ENCODE results near the gene STPG4. TPM values are rescaled to one million over a fixed set of nuclear protein-coding genes. Genes with fewer than 3 reads are reported as not detected.
"Not testable (repeated sequence)": the region's sequence is repeated elsewhere in the genome, so short reads cannot be mapped to it uniquely, and the experiment has no call there.

The STPG4 gene
- polyA plus RNA-seq, 1 donor: not detected

GRCh38 chr2:47124740-47125139 is 30.4 kb downstream of the STPG4 start:
- DNase-seq: not testable (repeated sequence)

- not testable (repeated sequence) for DNase-seq
These were observed 34.7 kb downstream of the STPG4 start for GRCh38 chr2:47120424-47120823.

- peak; percentile 19 for DNase-seq
These were observed 36.1 kb downstream of the STPG4 start for GRCh38 chr2:47119001-47119400.

- DNase-seq: no peak
These were observed 36.5 kb downstream of the STPG4 start for GRCh38 chr2:47118581-47118980.

DNA sequence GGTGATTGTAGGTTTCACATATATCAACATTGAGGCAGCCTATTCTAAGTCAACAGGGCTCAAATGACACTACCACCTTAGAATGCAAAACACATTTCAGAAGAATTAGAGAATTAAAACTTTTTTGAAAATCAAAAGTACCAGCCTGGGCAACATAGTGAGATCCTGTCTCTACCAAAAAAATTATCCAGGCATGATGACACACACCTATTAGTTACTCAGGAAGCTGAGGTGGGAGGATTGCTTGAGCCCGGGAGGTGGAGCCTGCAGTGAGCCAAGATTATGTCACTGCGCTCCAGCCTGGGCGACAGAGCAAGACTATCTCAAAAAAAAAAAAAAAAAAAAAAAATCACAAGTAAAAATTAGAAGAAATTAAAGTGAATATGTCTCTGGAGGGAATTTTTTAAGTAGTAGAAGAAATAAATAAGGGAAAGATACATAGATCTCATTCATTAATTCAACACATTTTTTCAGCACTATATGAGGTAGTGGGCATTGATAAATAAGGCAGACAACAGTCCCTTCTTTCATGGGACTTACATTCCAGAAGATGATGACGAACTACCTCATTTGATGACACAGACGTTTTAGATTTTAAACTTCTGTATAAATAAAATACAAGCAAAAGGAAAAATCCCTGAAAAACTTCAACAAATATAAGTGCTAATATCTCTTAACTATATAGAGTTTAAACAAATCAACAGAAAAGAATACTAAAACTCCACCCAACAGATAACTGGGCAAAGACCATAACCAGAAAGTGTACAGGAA is 42.3 kb downstream of the STPG4 start:
- DNase-seq: no peak

- DNase-seq: no peak
These were observed 45.4 kb downstream of the STPG4 start for GRCh38 chr2:47109680-47110079.

DNA sequence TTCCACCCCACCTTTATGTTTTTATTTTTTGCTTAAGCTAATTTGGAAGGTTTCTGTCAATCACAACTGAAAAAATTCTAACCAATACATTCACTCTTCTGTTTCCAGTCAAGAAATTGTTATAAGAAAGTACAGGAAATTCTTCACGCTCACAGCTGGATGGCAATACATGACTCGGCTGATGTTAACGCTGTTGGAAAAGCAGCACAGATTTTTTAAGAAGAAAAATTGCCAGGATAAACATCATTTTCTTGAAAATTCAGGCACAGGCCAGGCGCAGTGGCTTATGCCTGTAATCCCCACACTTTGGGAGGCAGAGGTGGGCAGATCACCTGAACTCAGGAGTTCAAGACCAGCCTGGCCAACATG is 46.1 kb downstream of the STPG4 start:
- no peak for DNase-seq

- DNase-seq: not testable (repeated sequence)
These were observed 46.7 kb downstream of the STPG4 start for GRCh38 chr2:47108267-47109006.

DNA sequence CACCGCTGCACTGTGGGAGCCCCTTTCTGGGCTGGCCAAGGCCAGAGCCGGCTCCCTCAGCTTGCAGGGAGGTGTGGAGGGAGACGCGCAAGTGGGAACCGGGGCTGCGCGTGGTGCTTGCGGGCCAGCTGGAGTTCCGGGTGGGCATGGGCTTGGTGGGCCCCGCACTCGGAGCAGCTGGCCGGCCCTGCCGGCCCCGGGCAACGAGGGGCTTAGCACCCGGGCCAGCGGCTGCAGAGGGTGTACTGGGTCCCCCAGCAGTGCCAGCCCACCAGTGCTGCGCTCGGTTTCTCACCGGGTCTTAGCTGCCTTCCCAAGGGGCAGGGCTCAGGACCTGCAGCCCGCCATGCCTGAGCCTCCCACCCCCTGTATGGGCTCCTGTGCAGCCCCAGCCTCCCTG is 47.9 kb downstream of the STPG4 start:
- DNase-seq: not testable (repeated sequence)

GRCh38 chr2:47106231-47106630 is 48.9 kb downstream of the STPG4 start:
- not testable (repeated sequence) for DNase-seq

- not testable (repeated sequence) for DNase-seq
These were observed 55.4 kb downstream of the STPG4 start for GRCh38 chr2:47099712-47100111.

DNA sequence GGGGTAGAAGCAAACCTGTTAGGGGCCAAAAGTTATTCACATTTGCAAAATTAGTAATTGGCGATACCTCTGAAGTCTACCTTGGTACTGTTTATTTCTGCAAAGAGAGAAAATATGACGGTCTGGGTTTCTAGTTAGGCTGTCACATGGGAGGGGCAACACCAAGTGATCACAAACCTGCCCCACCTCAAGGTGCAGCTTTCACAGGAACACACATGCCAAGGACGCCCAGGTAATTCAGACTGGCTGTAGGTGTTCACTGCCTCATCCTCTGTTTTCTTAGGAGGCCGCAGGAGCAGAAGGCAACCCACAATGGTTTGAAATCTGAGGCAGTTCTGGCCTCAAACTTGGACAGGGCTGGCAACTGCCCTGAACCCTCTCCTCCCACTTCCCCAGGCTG is 56.2 kb downstream of the STPG4 start:
- DNase-seq: no peak

- no peak for DNase-seq
These were observed 57.5 kb downstream of the STPG4 start for GRCh38 chr2:47097563-47097962.

DNA sequence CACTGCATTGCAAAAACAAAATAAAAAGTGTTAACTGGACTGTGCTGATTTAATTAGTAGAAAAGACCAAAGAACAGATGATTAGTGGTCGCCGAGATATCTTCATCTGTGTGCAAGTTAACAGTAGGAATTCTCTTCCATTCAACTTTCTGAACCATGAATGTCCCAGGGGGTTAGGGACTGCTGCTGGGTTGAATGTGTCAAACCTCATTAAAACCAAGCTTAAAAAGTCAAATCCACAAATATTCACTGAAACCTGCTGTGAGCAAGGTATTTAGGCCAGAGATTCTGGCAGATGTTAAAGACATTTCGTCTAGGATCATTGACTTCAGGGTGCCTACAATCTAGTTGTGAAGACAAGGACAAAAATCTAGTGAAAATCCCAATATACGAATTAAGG is 58.7 kb downstream of the STPG4 start:
- no peak for DNase-seq

GRCh38 chr2:47095349-47096020 is 59.6 kb downstream of the STPG4 start:
- DNase-seq: no peak

- DNase-seq: no peak
These were observed 60.5 kb downstream of the STPG4 start for GRCh38 chr2:47094511-47095142.

DNA sequence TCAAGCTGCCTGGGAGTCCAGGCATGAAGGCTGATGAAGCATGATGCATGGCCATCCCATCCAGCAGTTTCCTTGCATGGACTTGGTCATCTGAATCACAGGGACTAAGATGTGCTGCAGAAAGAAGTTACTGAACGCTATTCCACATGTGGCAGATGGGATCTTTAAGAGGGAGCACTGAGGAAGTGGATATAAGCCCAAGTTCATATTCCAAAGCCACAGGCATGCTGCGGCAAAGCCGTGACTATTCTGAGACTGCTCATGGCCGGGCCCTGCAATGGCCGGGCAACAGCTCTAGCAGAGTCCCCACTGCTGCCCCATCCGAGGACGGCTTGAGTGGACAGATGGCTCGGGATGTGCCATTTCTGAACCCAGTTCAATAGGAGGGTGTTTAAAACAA is 61.5 kb downstream of the STPG4 start:
- no peak for DNase-seq

DNA sequence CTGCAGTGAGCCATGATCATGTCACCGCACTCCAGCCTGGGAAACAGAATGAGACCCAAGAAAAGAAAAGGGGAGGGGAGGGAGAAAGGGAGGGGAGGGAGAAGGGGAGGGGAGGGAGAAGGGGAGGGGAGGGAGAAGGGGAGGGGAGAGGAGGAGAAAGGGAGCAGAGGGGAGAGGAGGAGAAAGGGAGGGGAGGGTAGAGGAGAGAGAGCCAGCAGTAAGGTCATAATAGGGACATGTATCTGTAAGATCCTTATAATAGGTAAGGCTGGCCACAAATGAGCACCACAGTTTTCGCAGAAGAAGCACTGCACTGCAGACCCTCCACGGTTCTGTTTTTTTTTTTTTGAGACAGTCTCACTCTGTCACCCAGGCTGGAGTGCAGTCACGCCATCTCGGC is 62.6 kb downstream of the STPG4 start:
- no peak for DNase-seq

DNA sequence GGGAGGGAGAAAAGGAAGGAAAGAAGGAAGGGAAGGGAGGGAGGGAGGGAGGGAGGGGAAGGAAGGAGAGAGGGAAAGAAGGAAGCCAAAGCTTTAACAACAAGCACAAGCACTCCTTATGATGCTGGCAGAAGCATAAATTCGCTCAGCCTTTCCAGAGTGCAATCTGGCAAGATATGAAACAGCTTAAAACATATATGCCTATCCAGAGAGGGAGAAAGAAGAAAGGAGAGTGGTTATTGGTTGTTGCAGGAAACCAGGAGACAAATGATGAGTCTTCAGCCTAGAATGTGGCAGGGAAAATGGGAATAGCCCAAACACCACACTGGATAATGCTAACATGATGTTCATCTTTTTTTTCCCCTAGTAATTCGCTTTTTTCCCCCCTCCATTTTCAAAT is 64.0 kb downstream of the STPG4 start:
- DNase-seq: peak; percentile 50

DNA sequence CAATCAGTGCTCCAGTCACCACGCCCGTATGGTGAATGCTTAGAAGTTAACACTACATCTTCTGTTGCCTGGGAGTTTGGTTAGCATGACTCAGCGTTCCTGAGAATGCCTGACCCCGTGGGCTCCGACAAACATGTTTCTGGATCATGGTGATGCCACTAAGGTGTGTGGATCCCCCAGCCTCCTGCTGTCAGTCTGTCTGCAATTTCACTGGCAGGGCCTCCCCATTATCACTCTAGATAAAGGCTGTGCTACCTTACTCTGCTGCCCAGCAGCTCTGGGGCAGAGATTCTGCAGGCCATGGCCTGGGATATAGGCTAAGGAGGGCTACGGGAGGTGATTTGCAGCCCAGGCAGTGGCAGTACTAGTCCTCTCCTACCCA is 66.0 kb downstream of the STPG4 start:
- no peak for DNase-seq

GRCh38 chr2:47088371-47089082 is 66.6 kb downstream of the STPG4 start:
- peak; percentile 74 for DNase-seq

GRCh38 chr2:47087051-47087450 is 68.1 kb downstream of the STPG4 start:
- DNase-seq: no peak
